Measurements from ENCODE around the gene SH3PXD2A.

- TF ChIP-seq CTCF (IDR thresholded peaks at IDR 0.05) (no peak), POLR2A (IDR thresholded peaks at IDR 0.05) (no peak)
These were observed 271.0 kb downstream of the SH3PXD2A start for GRCh38 chr10:103584216-103585010.
